C4-2B (cell line): ENCODE data around the gene POLR1C.

Experiments used
- H3K27ac ChIP-seq: fragments of 450-650 bp; 2 replicates; pipeline ENCODE4 v1.5.1; 2017
- CTCF ChIP-seq: fragments of 450-650 bp; conservative IDR thresholded peaks from 2 replicates; pipeline ENCODE4 v1.5.1; 2017; ENCODE audit warnings: mild to moderate bottlenecking
- ZFX ChIP-seq: fragments of 450-650 bp; IDR thresholded peaks from 2 replicates; pipeline ENCODE4 v1.6.1; 2017

POLR1C gene

GRCh38 chr6:43506667-43507471, 10.0 kb upstream of the POLR1C start:
- no peak overlapping the region for H3K27ac ChIP-seq
- TF ChIP-seq CTCF, result peak; percentile 97
- no peak for TF ChIP-seq ZFX

GRCh38 chr6:43508481-43509141, 8.3 kb upstream of the POLR1C start:
- no peak overlapping the region for H3K27ac ChIP-seq
- TF ChIP-seq ZFX, result no peak
- TF ChIP-seq CTCF, result no peak

GRCh38 chr6:43509142-43509983, 7.5 kb upstream of the POLR1C start:
- no peak for TF ChIP-seq CTCF
- peak; percentile 38; the same call in 1 of the 2 replicates for TF ChIP-seq ZFX
- peak overlapping the region; percentile 43 for H3K27ac ChIP-seq

GRCh38 chr6:43509984-43510826, 6.7 kb upstream of the POLR1C start, which contains the start of gene LRRC73:
TSS of gene LRRC73 (minus strand) at chr6:43510346. CDS start at chr6:43509785, 561 bp downstream.
- TF ChIP-seq CTCF (no peak), ZFX (no peak)
- peak within 1 kb of the TSS; percentile 43 for H3K27ac ChIP-seq

- no peak for TF ChIP-seq CTCF
- no peak for TF ChIP-seq ZFX
- H3K27ac ChIP-seq, result peak overlapping the region; percentile 43; the same call in 1 of the 2 replicates
Observed at GRCh38 chr6:43510827-43511163, 6.1 kb upstream of the POLR1C start.

- TF ChIP-seq ZFX (no peak), CTCF (no peak)
- no peak overlapping the region for H3K27ac ChIP-seq
Observed at GRCh38 chr6:43511824-43512415, 5.0 kb upstream of the POLR1C start.
